ENCODE data around the gene PDE4A.

Gene PDE4A

GRCh38 chr19:10516671-10517286, 96.4 kb downstream of the PDE4A start:
- DNase-seq, result no peak

DNA sequence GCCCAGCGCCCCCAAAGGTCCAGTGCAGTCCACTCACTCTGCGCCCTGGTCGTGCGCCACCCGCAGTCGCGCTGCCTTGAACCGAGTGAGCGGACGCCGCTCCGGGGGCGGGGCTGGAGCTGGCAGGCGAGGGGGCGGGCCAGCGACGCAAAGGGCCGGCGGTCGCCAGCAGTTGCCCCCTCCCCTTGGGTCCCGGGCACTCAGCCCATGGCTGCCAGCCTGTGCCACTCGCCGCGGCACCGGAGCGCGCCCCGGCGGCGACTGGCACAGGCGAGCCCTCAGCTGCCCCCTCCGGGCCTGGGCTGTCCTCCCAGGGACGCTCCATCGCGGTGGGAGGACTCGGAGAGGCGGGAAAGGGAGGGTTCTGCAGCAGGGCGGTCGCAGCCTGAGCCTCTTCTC, 97.0 kb downstream of the PDE4A start, which contains the start of gene S1PR5:
S1PR5 (minus strand) TSS at position 87 of the 399 bp plus-strand sequence. CDS start 2,436 bp downstream, outside the sequence.
- DNase-seq, result no peak

GRCh38 chr19:10517760-10518443, 97.6 kb downstream of the PDE4A start:
- DNase-seq, result no peak

- DNase-seq, result no peak
Observed at GRCh38 chr19:10518444-10519361, 98.4 kb downstream of the PDE4A start.

Data from activated CD8-positive, alpha-beta memory T cell treated with anti-CD3 and anti-CD28 coated beads for 24 hours (primary cell).